ENCODE results near the gene TTYH2. TPM values are rescaled to one million over a fixed set of nuclear protein-coding genes. Genes with fewer than 3 reads are reported as not detected.
"Not testable (repeated sequence)": the region's sequence is repeated elsewhere in the genome, so short reads cannot be mapped to it uniquely, and the experiment has no call there.

The TTYH2 gene
- total RNA-seq, 1 experiment from 2014 or later, result 1.5 TPM

DNA sequence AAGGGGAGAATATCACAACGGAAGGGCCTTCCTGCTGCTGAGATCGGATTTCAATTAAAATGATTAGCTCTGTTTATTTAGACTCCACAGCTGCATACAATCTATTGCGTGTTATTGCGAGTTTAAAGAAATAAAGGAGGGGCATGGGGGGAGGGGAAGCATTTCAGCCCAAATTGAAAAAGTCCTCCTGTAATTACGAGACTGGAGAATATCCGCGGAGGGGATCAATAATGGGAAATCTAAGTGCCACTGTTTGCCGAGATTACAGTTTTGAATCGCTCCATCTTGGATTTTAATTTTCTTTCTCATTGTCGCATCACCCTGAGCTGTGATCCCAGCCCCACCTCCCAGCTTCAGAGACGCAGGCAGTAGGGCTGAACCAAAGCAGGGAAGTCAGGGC lies 25.6 kb upstream of the TTYH2 start:
- no peaks in the 10 kb centered on the region for H3K79me2 ChIP-seq (ENCODE audit: low read depth)
- no peak overlapping the region for H3K4me3 ChIP-seq
- 0 out of 2 replicates have a peak, but pooled peaks cover 1% of the 10 kb centered on the region for H4K20me1 ChIP-seq (ENCODE audit: insufficient read depth)
- TF ChIP-seq, protein P1, sequence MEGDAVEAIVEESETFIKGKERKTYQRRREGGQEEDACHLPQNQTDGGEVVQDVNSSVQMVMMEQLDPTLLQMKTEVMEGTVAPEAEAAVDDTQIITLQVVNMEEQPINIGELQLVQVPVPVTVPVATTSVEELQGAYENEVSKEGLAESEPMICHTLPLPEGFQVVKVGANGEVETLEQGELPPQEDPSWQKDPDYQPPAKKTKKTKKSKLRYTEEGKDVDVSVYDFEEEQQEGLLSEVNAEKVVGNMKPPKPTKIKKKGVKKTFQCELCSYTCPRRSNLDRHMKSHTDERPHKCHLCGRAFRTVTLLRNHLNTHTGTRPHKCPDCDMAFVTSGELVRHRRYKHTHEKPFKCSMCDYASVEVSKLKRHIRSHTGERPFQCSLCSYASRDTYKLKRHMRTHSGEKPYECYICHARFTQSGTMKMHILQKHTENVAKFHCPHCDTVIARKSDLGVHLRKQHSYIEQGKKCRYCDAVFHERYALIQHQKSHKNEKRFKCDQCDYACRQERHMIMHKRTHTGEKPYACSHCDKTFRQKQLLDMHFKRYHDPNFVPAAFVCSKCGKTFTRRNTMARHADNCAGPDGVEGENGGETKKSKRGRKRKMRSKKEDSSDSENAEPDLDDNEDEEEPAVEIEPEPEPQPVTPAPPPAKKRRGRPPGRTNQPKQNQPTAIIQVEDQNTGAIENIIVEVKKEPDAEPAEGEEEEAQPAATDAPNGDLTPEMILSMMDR (conservative IDR thresholded peaks at IDR 0.05), result no peak
- no peak for TF ChIP-seq EZH2 (IDR thresholded peaks at IDR 0.05; ENCODE audit: low read depth)
- no peak overlapping the region for H3K4me2 ChIP-seq
- no peak for DNase-seq
- no TSS peak for BruUV-seq (replicated peaks)
- intact Hi-C loops (cut with micrococcal nuclease; ENCODE audit: unreplicated experiment), result no loop called here
- ChIA-PET POLR2A (ENCODE audit: unreplicated experiment) (no interaction called here), CTCF (no interaction called here)
- H3F3A ChIP-seq (ENCODE audit: insufficient read depth, low read depth), result no peaks in the 10 kb centered on the region
- peaks cover 90% of the 10 kb centered on the region for H3K27me3 ChIP-seq (ENCODE audit: insufficient read depth, low read depth)
- no peak overlapping the region for H2AFZ ChIP-seq
- H3K27ac ChIP-seq, result no peak overlapping the region
- no peaks in the 10 kb centered on the region for H3K9me2 ChIP-seq (ENCODE audit: insufficient read depth)
- no peaks in the 10 kb centered on the region for H3K4me1 ChIP-seq (replicated peaks; ENCODE audit: insufficient read depth)
- no peaks in the 10 kb centered on the region for H3K36me3 ChIP-seq (ENCODE audit: low read depth)
- H3K9me3 ChIP-seq (ENCODE audit: insufficient read depth, low read depth), result no peaks in the 10 kb centered on the region

DNA sequence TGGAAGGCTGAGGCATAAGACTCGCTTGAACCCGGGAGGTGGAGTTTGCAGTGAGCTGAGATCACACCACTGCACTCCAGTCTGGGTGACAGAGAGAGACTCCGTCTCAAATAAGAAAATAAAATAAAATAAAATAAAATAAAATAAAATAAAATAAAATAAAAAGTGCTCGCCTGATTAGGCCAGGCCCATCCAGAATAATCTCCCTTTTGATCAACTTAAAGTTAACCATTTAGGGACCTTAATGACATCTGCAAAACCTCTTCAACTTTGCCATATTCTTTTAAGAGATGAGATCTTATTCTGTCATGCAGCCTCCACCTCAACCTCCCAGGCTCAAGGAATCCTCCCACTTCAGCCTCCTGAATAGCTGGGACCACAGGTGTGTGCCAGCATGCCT lies 24.7 kb upstream of the TTYH2 start:
- H3K36me3 ChIP-seq (ENCODE audit: low read depth); intact Hi-C loops (cut with micrococcal nuclease; ENCODE audit: unreplicated experiment); H3K4me2 ChIP-seq; H4K20me1 ChIP-seq (ENCODE audit: insufficient read depth); H3K9me3 ChIP-seq (ENCODE audit: insufficient read depth, low read depth); POLR2A ChIA-PET (ENCODE audit: unreplicated experiment); BruUV-seq (replicated peaks); H3F3A ChIP-seq (ENCODE audit: insufficient read depth, low read depth); H3K27ac ChIP-seq; H3K79me2 ChIP-seq (ENCODE audit: low read depth); CTCF ChIA-PET; DNase-seq; H3K9me2 ChIP-seq (ENCODE audit: insufficient read depth); H2AFZ ChIP-seq; H3K4me3 ChIP-seq; H3K4me1 ChIP-seq (replicated peaks; ENCODE audit: insufficient read depth): not testable (repeated sequence)
- H3K27me3 ChIP-seq (ENCODE audit: insufficient read depth, low read depth), result peaks cover 91% of the 10 kb centered on the region

DNA sequence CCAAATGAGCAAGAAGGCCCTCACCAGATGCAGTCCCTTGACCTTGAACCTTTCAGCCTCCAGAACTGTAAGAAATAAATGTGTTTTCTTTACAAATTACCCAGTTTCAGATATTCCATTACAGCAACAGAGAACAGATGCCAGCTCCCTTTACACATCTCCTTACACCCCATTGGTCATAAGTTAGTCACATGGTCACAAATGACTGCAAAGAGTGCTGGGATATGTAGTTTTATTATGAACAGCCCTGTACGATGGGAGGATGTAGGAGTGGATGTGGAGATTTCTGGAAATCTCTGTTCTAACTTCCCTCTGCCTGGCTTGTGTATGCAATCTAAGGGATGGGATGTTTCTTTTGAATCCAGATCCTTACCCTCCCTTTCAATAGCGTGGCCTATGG lies 23.2 kb upstream of the TTYH2 start:
- Histone ChIP-seq H3K36me3 (ENCODE audit: low read depth) (no peaks in the 10 kb centered on the region), H3F3A (ENCODE audit: insufficient read depth, low read depth) (no peaks in the 10 kb centered on the region), H2AFZ (no peak overlapping the region), H4K20me1 (ENCODE audit: insufficient read depth) (0 out of 2 replicates have a peak, but pooled peaks cover 3% of the 10 kb centered on the region), H3K9me2 (ENCODE audit: insufficient read depth) (no peaks in the 10 kb centered on the region), H3K4me3 (no peak overlapping the region), H3K4me1 (replicated peaks; ENCODE audit: insufficient read depth) (no peaks in the 10 kb centered on the region), H3K9me3 (ENCODE audit: insufficient read depth, low read depth) (no peaks in the 10 kb centered on the region), H3K27me3 (ENCODE audit: insufficient read depth, low read depth) (peaks cover 92% of the 10 kb centered on the region), H3K27ac (no peak overlapping the region), H3K4me2 (no peak overlapping the region), H3K79me2 (ENCODE audit: low read depth) (no peaks in the 10 kb centered on the region)
- CTCF ChIA-PET, result no interaction called here
- BruUV-seq (replicated peaks), result no TSS peak
- POLR2A ChIA-PET (ENCODE audit: unreplicated experiment), result no interaction called here
- no peak for DNase-seq
- intact Hi-C loops (cut with micrococcal nuclease; ENCODE audit: unreplicated experiment), result loop anchor here (10.0 kb wide), 1 partner anchor 1465 kb away; no protein-coding TSS in a partner anchor
- no peak for TF ChIP-seq EZH2 (IDR thresholded peaks at IDR 0.05; ENCODE audit: low read depth)
- TF ChIP-seq, protein P1 (conservative IDR thresholded peaks at IDR 0.05), result no peak

DNA sequence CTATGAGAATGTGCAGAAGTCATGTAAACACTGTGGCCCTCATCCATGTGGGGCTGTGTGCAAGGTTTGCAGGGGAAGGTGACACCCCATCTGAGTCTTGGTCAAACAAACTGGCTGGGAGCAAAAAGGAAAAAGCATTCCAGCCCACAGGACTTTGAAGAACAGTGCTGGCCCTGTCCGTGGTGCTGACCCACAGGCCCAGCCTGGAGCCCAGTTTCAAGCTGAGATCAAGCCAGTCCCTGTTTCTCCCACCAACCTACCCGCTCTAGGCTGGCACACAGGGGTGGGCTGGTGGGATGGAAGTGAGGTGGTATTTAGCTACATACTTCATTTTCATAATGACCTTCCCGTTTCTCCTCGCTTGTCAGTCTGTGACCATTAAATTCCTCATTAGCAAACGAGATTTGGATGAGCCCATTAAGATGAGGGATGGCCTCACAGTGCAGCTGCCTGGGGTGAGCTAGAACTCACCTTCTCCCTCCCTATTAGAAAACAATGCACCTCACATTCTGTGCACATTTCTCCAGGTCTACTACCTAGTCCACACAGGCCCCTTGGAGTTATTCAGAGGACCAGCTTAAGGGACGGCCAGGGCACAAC lies 22.5 kb upstream of the TTYH2 start:
- no peaks in the 10 kb centered on the region for H3K79me2 ChIP-seq (ENCODE audit: low read depth)
- DNase-seq, result no peak
- BruUV-seq (replicated peaks), result no TSS peak
- peaks cover 8% of the 10 kb centered on the region; the same call in 1 of the 2 replicates for H4K20me1 ChIP-seq (ENCODE audit: insufficient read depth)
- no peaks in the 10 kb centered on the region for H3K36me3 ChIP-seq (ENCODE audit: low read depth)
- H3K27ac ChIP-seq, result no peak overlapping the region
- H3K4me3 ChIP-seq, result no peak overlapping the region
- TF ChIP-seq EZH2 (IDR thresholded peaks at IDR 0.05; ENCODE audit: low read depth), result no peak
- TF ChIP-seq, protein P1 (conservative IDR thresholded peaks at IDR 0.05), result no peak
- intact Hi-C loops (cut with micrococcal nuclease; ENCODE audit: unreplicated experiment), result loop anchor here (10.0 kb wide), 1 partner anchor 1466 kb away; no protein-coding TSS in a partner anchor
- no peaks in the 10 kb centered on the region for H3K9me2 ChIP-seq (ENCODE audit: insufficient read depth)
- H3F3A ChIP-seq (ENCODE audit: insufficient read depth, low read depth), result no peaks in the 10 kb centered on the region
- ChIA-PET CTCF (interaction anchor here (0.7 kb wide), 1 partner anchor 9 kb away, joined by 4 read pairs; no protein-coding TSS in a partner anchor), POLR2A (ENCODE audit: unreplicated experiment) (no interaction called here)
- peaks cover 92% of the 10 kb centered on the region for H3K27me3 ChIP-seq (ENCODE audit: insufficient read depth, low read depth)
- H2AFZ ChIP-seq, result no peak overlapping the region
- H3K9me3 ChIP-seq (ENCODE audit: insufficient read depth, low read depth), result no peaks in the 10 kb centered on the region
- H3K4me1 ChIP-seq (replicated peaks; ENCODE audit: insufficient read depth), result no peaks in the 10 kb centered on the region
- no peak overlapping the region for H3K4me2 ChIP-seq
